GM21526 (cell line): ENCODE measurements around the gene TMEM214.

Experiments used
- ATAC-seq: cut with Tn5 transposase; IDR thresholded peaks from one replicate; pipeline ENCODE4 v1.9.1; 2021; ENCODE audit warnings: moderate library complexity; ENCODE audit not compliant: unreplicated experiment, low FRiP score

The TMEM214 gene

GRCh38 chr2:27009083-27009482 lies 23.7 kb upstream of the TMEM214 start:
- ATAC-seq: no peak

DNA sequence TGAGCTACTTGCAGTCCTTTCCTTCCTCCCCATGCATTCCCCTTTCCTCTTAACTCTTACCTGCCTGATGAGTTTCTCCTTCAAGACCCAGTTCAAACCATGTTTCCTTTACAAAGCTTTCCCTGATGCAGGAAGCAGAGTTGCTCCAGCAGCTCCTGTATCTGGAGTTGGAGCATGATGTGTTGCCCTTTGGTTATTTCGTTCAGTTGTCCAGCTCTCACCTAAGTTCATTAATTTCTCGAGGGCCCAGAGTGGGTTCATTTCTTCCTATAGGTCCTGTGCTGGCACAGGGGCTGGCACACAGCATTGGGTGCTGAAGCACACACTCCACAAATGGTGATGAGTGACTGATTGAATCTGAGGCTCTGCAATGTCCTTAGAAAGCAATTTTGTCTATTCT lies 23.0 kb upstream of the TMEM214 start:
- ATAC-seq: no peak

GRCh38 chr2:27010139-27010538 lies 22.6 kb upstream of the TMEM214 start:
- ATAC-seq: no peak

- no peak for ATAC-seq
Measured at GRCh38 chr2:27013738-27014137, 19.0 kb upstream of the TMEM214 start.

GRCh38 chr2:27014771-27015433 lies 17.9 kb upstream of the TMEM214 start:
- ATAC-seq: no peak

- no peak for ATAC-seq
Measured at GRCh38 chr2:27016801-27017325, 15.9 kb upstream of the TMEM214 start.

GRCh38 chr2:27018142-27018541 lies 14.6 kb upstream of the TMEM214 start:
- no peak for ATAC-seq

GRCh38 chr2:27019459-27019858 lies 13.3 kb upstream of the TMEM214 start:
- ATAC-seq: no peak

DNA sequence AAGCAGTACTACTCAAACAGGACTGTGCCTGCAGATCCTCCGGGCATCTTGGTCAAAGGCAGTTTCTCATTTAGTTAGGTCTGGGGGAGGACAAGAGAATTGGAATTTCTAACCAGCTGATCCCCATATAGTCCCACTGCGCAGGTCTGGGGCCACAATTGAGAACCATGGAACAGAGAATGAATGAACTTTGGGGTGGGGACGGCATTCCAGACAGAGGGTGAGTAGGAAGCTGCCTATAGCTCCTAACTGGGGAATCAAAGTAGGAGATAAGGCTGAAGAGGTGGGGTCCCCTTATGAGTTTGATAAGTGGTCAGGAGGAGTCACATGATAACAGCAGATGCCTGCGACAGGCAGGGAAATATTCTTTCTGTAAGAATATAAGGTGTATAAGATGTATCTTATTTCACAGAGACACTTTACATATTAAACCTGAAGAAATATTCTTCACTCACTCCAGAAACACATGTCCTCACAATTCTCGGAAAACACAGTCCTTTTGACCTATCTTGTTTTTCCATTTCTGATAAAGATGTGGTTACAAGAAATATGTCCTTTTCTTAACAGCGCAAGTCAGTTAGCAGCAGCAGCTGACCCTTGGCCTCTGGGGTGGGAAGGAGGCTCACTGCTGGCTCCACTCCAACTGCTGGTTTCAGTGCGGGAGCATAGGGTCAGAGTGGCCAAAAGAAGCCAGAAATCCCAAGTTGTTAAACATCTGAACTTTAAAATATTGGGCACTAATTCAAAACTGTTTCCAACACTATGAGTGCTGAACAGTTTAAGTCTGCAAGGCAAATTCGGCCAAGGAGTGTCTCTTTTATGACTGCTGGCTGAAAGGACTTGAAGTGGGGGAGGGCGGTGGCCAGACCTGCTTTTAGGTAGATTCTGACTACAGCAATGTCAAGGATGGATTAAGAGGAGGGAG lies 12.6 kb upstream of the TMEM214 start:
- ATAC-seq: no peak

GRCh38 chr2:27021253-27022049 lies 11.3 kb upstream of the TMEM214 start:
- no peak for ATAC-seq

- ATAC-seq: no peak
Measured at GRCh38 chr2:27023740-27024139, 9.0 kb upstream of the TMEM214 start.

DNA sequence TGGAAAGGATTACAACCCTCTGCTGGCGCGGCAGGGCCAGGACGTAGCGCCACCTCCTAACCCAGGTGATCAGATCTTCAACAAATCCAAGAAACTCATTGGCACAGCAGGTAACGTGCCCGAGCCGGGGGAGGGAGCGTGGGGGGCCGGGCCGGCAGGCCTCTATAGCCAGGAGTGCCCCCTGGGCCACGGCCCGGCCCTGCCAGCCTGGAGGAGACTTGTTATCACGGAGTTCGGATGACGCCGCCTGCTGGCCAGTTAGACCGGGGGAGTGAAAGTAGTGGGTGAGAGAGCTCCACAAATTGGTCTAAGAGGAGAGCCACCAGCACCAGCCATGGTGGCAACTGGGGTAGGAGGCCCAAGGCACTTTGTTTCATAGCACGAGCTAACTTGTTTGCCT lies 8.6 kb upstream of the TMEM214 start:
- ATAC-seq: no peak

- no peak for ATAC-seq
Measured at GRCh38 chr2:27024812-27025211, 8.0 kb upstream of the TMEM214 start.

DNA sequence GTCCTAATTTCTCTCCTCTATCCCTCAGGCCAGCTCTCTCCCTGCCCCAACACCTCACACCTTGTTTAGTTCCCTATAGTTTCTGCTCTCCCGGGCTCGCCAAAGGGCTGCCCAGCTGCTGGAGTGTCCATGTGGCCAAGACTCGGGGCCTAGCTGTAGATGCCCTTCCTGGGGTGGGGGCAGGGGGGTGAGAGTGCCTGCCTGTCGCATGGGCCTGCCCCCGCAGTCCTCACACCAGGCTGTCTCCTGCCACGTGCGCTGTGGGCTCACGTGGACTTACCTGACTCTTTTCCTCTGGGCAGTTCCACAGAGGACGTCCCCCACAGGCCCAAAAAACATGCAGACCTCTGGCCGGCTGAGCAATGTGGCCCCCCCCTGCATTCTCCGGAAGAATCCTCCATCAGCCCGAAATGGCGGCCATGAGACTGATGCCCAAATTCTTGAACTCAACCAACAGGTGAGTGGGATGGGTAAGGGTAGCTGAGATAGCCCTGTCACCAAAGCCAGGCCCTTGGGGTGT lies 7.4 kb upstream of the TMEM214 start:
- no peak for ATAC-seq

GRCh38 chr2:27025861-27026851 lies 6.6 kb upstream of the TMEM214 start:
- ATAC-seq: no peak

GRCh38 chr2:27027211-27027651 lies 5.5 kb upstream of the TMEM214 start:
- ATAC-seq: no peak

DNA sequence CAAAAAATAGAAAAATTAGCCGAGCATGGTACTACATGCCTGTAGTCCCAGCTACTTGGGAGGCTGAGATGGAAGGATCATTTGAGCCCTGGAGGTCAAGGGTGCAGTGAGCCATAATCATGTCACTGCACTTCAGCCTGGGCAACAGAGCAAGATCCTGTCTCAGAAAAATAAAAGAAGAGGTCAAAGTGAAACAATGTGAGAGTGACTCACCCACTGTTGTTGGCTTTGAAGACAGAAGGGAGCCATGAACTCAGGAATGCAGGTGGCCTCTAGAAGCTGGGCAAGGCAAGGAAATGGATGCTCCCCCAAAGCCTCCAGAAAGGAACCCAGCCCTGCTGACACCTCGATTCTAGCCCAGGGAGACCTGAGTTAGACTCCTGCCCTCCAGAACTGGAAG lies 3.7 kb upstream of the TMEM214 start:
- ATAC-seq: no peak

DNA sequence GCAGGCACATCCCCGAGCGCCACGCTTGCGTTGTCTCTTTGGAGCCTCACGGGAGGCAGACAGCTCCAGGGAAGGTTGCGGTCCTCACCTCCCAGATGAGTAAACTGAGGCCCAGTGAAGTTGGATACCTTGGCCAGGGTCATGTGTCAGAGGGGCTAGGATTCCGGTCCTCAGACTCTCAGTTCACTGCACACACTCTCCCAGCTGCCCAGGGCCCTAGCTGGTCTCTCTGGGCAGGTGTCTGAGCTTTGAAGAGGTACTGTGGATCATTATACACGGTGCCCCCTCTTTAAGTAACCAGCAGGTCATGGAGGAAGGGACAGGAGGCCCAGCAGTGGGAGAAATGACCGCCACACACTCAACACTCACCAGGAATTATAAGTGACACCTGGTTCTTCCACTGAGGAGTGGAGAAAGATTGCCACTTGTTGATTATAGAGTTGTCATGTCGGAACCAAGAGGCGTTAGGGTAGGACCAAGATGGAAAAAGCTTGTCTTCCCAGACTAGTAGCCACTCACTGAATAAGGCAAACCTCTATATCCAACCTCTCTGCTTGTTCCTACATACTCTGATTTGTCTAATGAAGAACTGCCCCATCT lies 588 bp downstream of the TMEM214 start:
- ATAC-seq: peak; percentile 10

GRCh38 chr2:27038012-27038411 lies 5.2 kb downstream of the TMEM214 start:
- no peak for ATAC-seq
